Stromal cell of bone marrow (primary cell): ENCODE measurements around the gene LEO1.
A peak's percentile ranks its signal among the peaks of the same experiment; 100 is the strongest.
"Not testable (repeated sequence)": the region's sequence is repeated elsewhere in the genome, so short reads cannot be mapped to it uniquely, and the experiment has no call there.

Experiments used
- DNase-seq: peaks from one replicate; pipeline ENCODE4 v3.0.0-alpha.2; 2012; ENCODE audit warnings: low read depth

LEO1 gene

GRCh38 chr15:52003710-52004109 lies 32.1 kb upstream of the LEO1 start:
- no peak for DNase-seq

- not testable (repeated sequence) for DNase-seq
These were observed 31.5 kb upstream of the LEO1 start for GRCh38 chr15:52003089-52003488.

- no peak for DNase-seq
These were observed 30.8 kb upstream of the LEO1 start for GRCh38 chr15:52002351-52002750.

GRCh38 chr15:51992953-51993352 lies 21.4 kb upstream of the LEO1 start:
- DNase-seq, result no peak

GRCh38 chr15:51991141-51991540 lies 19.6 kb upstream of the LEO1 start:
- DNase-seq, result no peak

- no peak for DNase-seq
These were observed 11.2 kb upstream of the LEO1 start for GRCh38 chr15:51982770-51983103.

GRCh38 chr15:51982013-51982769 lies 10.6 kb upstream of the LEO1 start:
- peak; percentile 69 for DNase-seq

GRCh38 chr15:51973775-51974174 lies 2.2 kb upstream of the LEO1 start:
- no peak for DNase-seq

GRCh38 chr15:51973220-51973619 lies 1.6 kb upstream of the LEO1 start:
- no peak for DNase-seq

GRCh38 chr15:51971032-51971374 lies 575 bp downstream of the LEO1 start:
- DNase-seq, result no peak

GRCh38 chr15:51970132-51970817 lies 1.3 kb downstream of the LEO1 start:
- DNase-seq, result no peak

GRCh38 chr15:51969728-51970127 lies 1.9 kb downstream of the LEO1 start:
- DNase-seq, result no peak

- DNase-seq, result no peak
These were observed 4.0 kb downstream of the LEO1 start for GRCh38 chr15:51967583-51967982.

GRCh38 chr15:51966192-51966591 lies 5.4 kb downstream of the LEO1 start:
- no peak for DNase-seq

GRCh38 chr15:51965691-51966090 lies 5.9 kb downstream of the LEO1 start:
- no peak for DNase-seq

GRCh38 chr15:51955504-51955903 lies 16.1 kb downstream of the LEO1 start:
- no peak for DNase-seq

GRCh38 chr15:51952805-51953204 lies 18.8 kb downstream of the LEO1 start:
- no peak for DNase-seq

GRCh38 chr15:51947124-51947523 lies 24.5 kb downstream of the LEO1 start:
- no peak for DNase-seq

GRCh38 chr15:51939216-51939615 lies 32.4 kb downstream of the LEO1 start:
- DNase-seq, result no peak

GRCh38 chr15:51938286-51938685 lies 33.3 kb downstream of the LEO1 start:
- DNase-seq, result no peak

GRCh38 chr15:51936105-51936478 lies 35.5 kb downstream of the LEO1 start:
- DNase-seq, result no peak

GRCh38 chr15:51935466-51936104 lies 36.0 kb downstream of the LEO1 start:
- no peak for DNase-seq

- DNase-seq, result no peak
These were observed 39.4 kb downstream of the LEO1 start for GRCh38 chr15:51932161-51932560.

- no peak for DNase-seq
These were observed 39.9 kb downstream of the LEO1 start for GRCh38 chr15:51931638-51932037.
